Measurements from ENCODE around the gene LDAF1. TPM values are rescaled to one million over a fixed set of nuclear protein-coding genes. Genes with fewer than 3 reads are reported as not detected.

The LDAF1 gene
- total RNA-seq, 1 experiment from 2014 or later: 18.7 TPM

DNA sequence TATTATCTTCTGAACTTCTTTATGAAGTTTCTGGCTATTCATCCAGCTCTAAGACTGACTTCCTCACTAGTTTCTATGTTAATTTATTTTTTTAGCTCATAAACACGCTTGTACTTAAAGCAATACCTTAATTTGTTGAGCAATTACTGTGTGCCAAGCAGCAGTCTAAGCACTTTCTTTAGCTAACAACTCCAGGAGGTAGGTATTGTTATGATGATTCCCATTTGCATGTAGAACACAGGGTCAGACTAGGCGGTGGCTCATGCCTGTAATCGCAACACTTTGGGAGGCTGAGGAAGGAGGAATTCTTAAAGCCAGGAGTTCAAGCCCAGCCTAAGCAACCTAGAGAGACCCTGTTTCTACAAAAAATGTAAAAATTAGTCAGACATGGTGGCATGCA is 27.7 kb upstream of the LDAF1 start:
- H3K27ac Mint-ChIP-seq: peak overlapping the region in 2 of 3 experiments; percentile 16 to 67; a peak in 4 of 7 replicates

More for the DNA sequence above, 27.7 kb upstream of the LDAF1 start:
- Histone ChIP-seq H3K4me2 (ENCODE audit: insufficient read depth, insufficient read length, low read length) (no peak overlapping the region), H3K9ac (ENCODE audit: extremely low read depth, insufficient read length, low read length) (no peak overlapping the region), H3K23ac (ENCODE audit: insufficient read length, low read depth, low read length) (no peak overlapping the region), H3K56ac (ENCODE audit: insufficient read length, low read depth, low read length) (no peak overlapping the region), H3K14ac (ENCODE audit: insufficient read depth, low read length) (no peak overlapping the region), H4K20me1 (ENCODE audit: control insufficient read depth, insufficient read depth, insufficient read length) (no peaks in the 10 kb centered on the region), H2AK5ac (ENCODE audit: insufficient read length, low read length) (no peak overlapping the region), H2BK15ac (ENCODE audit: low read depth, low read length) (no peak overlapping the region), H2AFZ (ENCODE audit: low read length) (no peak overlapping the region), H2BK20ac (ENCODE audit: low read depth, low read length, poor library complexity, severe bottlenecking) (no peak overlapping the region), H2BK12ac (ENCODE audit: insufficient read length, low read depth, low read length) (no peak overlapping the region), H2BK120ac (ENCODE audit: low read depth, low read length, poor library complexity, severe bottlenecking) (no peak overlapping the region), H3K18ac (ENCODE audit: insufficient read length, low read depth, low read length) (no peak overlapping the region), H3K4me1 (ENCODE audit: insufficient read depth, low read length) (peaks cover 2% of the 10 kb centered on the region; the same call in 1 of the 2 replicates), H4K5ac (ENCODE audit: insufficient read length, low read depth, low read length) (no peak overlapping the region), H3T11ph (ENCODE audit: low read length) (no peak overlapping the region), H4K8ac (replicated peaks; ENCODE audit: insufficient read length, low read depth, low read length) (no peak overlapping the region), H3K79me2 (ENCODE audit: insufficient read depth, low read length) (no peaks in the 10 kb centered on the region), H3K9me3 (ENCODE audit: control insufficient read depth, low read depth, low read length) (no peaks in the 10 kb centered on the region), H4K91ac (ENCODE audit: insufficient read length, low read depth, low read length) (no peak overlapping the region), H3K23me2 (ENCODE audit: insufficient read length, low read depth, low read length, poor library complexity, severe bottlenecking) (no peaks in the 10 kb centered on the region), H2BK5ac (ENCODE audit: insufficient read length, low read length) (no peak overlapping the region), H3K79me1 (ENCODE audit: insufficient read depth, low read depth, low read length, poor library complexity, severe bottlenecking) (no peaks in the 10 kb centered on the region), H3K27me3 (ENCODE audit: insufficient read depth, low read length) (no peaks in the 10 kb centered on the region), H3K4ac (ENCODE audit: low read depth, low read length) (no peak overlapping the region), H3K27ac (ENCODE audit: insufficient read length, low read depth, low read length) (no peak overlapping the region)
- WGBS (ENCODE audit: extremely low coverage, insufficient read length, low lambda C conversion rate): no CpG with 5 or more reads among the region's 3 CpGs
- Mint-ChIP-seq H3K36me3 (ENCODE audit: insufficient read depth in 1 of 3, low read depth in 3 of 3) (no peaks in the 10 kb centered on the region), H3K9me3 (no peaks in the 10 kb centered on the region), H3K27me3 (ENCODE audit: low read depth) (no peaks in the 10 kb centered on the region), H3K4me1 (peaks cover 25 to 34% of the 10 kb centered on the region in 2 experiments), H3K4me3 (no peak overlapping the region)
- peak; percentile 40 for DNase-seq
- TF ChIP-seq, protein P1, sequence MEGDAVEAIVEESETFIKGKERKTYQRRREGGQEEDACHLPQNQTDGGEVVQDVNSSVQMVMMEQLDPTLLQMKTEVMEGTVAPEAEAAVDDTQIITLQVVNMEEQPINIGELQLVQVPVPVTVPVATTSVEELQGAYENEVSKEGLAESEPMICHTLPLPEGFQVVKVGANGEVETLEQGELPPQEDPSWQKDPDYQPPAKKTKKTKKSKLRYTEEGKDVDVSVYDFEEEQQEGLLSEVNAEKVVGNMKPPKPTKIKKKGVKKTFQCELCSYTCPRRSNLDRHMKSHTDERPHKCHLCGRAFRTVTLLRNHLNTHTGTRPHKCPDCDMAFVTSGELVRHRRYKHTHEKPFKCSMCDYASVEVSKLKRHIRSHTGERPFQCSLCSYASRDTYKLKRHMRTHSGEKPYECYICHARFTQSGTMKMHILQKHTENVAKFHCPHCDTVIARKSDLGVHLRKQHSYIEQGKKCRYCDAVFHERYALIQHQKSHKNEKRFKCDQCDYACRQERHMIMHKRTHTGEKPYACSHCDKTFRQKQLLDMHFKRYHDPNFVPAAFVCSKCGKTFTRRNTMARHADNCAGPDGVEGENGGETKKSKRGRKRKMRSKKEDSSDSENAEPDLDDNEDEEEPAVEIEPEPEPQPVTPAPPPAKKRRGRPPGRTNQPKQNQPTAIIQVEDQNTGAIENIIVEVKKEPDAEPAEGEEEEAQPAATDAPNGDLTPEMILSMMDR (conservative IDR thresholded peaks at IDR 0.05): no peak
